ENCODE results near the gene CDYL2. TPM values are rescaled to one million over a fixed set of nuclear protein-coding genes. Genes with fewer than 3 reads are reported as not detected.

The CDYL2 gene
- total and polyA plus RNA-seq, 11 donors: 0.80 to 8.6 (median 3.5) TPM

- no peak for DNase-seq
- TF ChIP-seq POLR2A (IDR thresholded peaks at IDR 0.05) (no peak), CTCF (IDR thresholded peaks at IDR 0.05) (no peak)
Measured at GRCh38 chr16:80576343-80576912, 228.0 kb downstream of the CDYL2 start.

GRCh38 chr16:80573700-80574120, 230.7 kb downstream of the CDYL2 start:
- Histone ChIP-seq H3K27ac (no peak overlapping the region), H3K27me3 (peaks cover 0 to 11% (median 0%) of the 10 kb centered on the region in 9 donors), H3K4me1 (no peaks in the 10 kb centered on the region), H3K36me3 (no peaks in the 10 kb centered on the region), H3K4me3 (no peak overlapping the region), H3K9me3 (no peaks in the 10 kb centered on the region)
- no peak for DNase-seq
- WGBS, 4 donors: 55 to 65% (median 57%) methylated on average over 6 of the region's 6 CpGs
- no peak for TF ChIP-seq CTCF (IDR thresholded peaks at IDR 0.05)
- TF ChIP-seq POLR2A (IDR thresholded peaks at IDR 0.05): no peak
- no peak for ATAC-seq
- intact Hi-C loops (cut with DNase I): no loop called here

More at GRCh38 chr16:80576343-80576912, 228.0 kb downstream of the CDYL2 start:
- no peak for ATAC-seq
- intact Hi-C loops (cut with DNase I): no loop called here
- H3K27me3 ChIP-seq: peaks cover 0 to 9% (median 0%) of the 10 kb centered on the region in 9 donors
- H3K4me3 ChIP-seq: no peak overlapping the region
- no peaks in the 10 kb centered on the region for H3K4me1 ChIP-seq
- H3K27ac ChIP-seq: no peak overlapping the region
- H3K9me3 ChIP-seq: peaks cover 0 to 4% (median 0%) of the 10 kb centered on the region in 12 donors
- no peaks in the 10 kb centered on the region for H3K36me3 ChIP-seq
- WGBS, 4 donors: 68 to 84% (median 79%) methylated on average over 1 of the region's 1 CpG

- no peaks in the 10 kb centered on the region for H3K36me3 ChIP-seq
- no peak overlapping the region for H3K27ac ChIP-seq
- H3K4me3 ChIP-seq: no peak overlapping the region
- TF ChIP-seq POLR2A (IDR thresholded peaks at IDR 0.05) (no peak), CTCF (IDR thresholded peaks at IDR 0.05) (no peak)
- no peak for DNase-seq
- no peak for ATAC-seq
- intact Hi-C loops (cut with DNase I): no loop called here
- peaks cover 0 to 17% (median 0%) of the 10 kb centered on the region in 9 donors for H3K27me3 ChIP-seq
- H3K9me3 ChIP-seq: no peaks in the 10 kb centered on the region
- WGBS, 4 donors: 62 to 74% (median 63%) methylated on average over 6 of the region's 6 CpGs
- H3K4me1 ChIP-seq: no peaks in the 10 kb centered on the region
Measured at GRCh38 chr16:80570106-80570478, 234.3 kb downstream of the CDYL2 start.

GRCh38 chr16:80569440-80570105, 234.8 kb downstream of the CDYL2 start:
- H3K4me1 ChIP-seq: no peaks in the 10 kb centered on the region
- intact Hi-C loops (cut with DNase I): no loop called here
- DNase-seq: no peak
- WGBS, 4 donors: 61 to 70% (median 63%) methylated on average over 9 of the region's 9 CpGs
- ATAC-seq: no peak
- peaks cover 0 to 17% (median 0%) of the 10 kb centered on the region in 9 donors for H3K27me3 ChIP-seq
- H3K36me3 ChIP-seq: no peaks in the 10 kb centered on the region
- H3K4me3 ChIP-seq: no peak overlapping the region
- H3K27ac ChIP-seq: no peak overlapping the region
- TF ChIP-seq CTCF (IDR thresholded peaks at IDR 0.05) (no peak), POLR2A (IDR thresholded peaks at IDR 0.05) (no peak)
- H3K9me3 ChIP-seq: no peaks in the 10 kb centered on the region
